Caco-2 (cell line): Measurements from ENCODE around the gene CLPTM1L. TPM values are rescaled to one million over a fixed set of nuclear protein-coding genes. Genes with fewer than 3 reads are reported as not detected.

Source experiments
- BruUV-seq: library from RNA; stranded (reverse); fragments of 400-500 nt; replicated peaks from 2 replicates; lab custom pipeline; 2021; lab: Mats Ljungman, UMichigan
- CTCF ChIA-PET: fragments of 300-600 bp; sonication (Branson Sonifier 250); formaldehyde crosslinking; loops from one replicate; lab custom pipeline; 2022; ENCODE audit warnings: antibody characterized with exemption; lab: Charles Lee
- POLR2A ChIA-PET: fragments of 300-600 bp; sonication (Branson Sonifier 250); formaldehyde crosslinking; loops from one replicate; lab custom pipeline; 2022; ENCODE audit warnings: antibody characterized with exemption; lab: Charles Lee
- DNase-seq, 2 experiments: peaks; one replicate each; pipeline versions ENCODE4 v3.0.0 to v3.0.0-alpha.2; 2020 to 2022
- H3K27me3 ChIP-seq: replicated peaks from 2 replicates; pipeline ENCODE4 v1.6.0; 2011; ENCODE audit warnings: low read length; ENCODE audit not compliant: control insufficient read depth, insufficient read depth
- H3K36me3 ChIP-seq: 2 replicates; pipeline ENCODE4 v1.5.1; 2011; ENCODE audit warnings: low read length; ENCODE audit not compliant: control insufficient read depth, insufficient read depth
- H3K4me1 ChIP-seq: fragments of 250-450 bp; sonication (Bioruptor Pico); 2 replicates; pipeline ENCODE4 v1.5.1; 2020; ENCODE audit warnings: mild to moderate bottlenecking
- H3K4me3 ChIP-seq: 2 replicates; pipeline ENCODE4 v1.5.1; 2011; ENCODE audit warnings: low read depth, mild to moderate bottlenecking, control low read depth, low read length
- H3K9me3 ChIP-seq: fragments of 250-450 bp; sonication (Bioruptor Pico); 2 replicates; pipeline ENCODE4 v1.5.1; 2020; ENCODE audit warnings: mild to moderate bottlenecking, moderate library complexity
- H3K27ac Mint-ChIP-seq: one replicate; pipeline ENCODE4 v1.8.0; 2022; ENCODE audit warnings: mixed read lengths; ENCODE audit not compliant: unreplicated experiment
- H3K27me3 Mint-ChIP-seq: one replicate; pipeline ENCODE4 v1.8.0; 2022; ENCODE audit warnings: mixed read lengths; ENCODE audit not compliant: insufficient read depth, unreplicated experiment
- H3K36me3 Mint-ChIP-seq: one replicate; pipeline ENCODE4 v1.8.0; 2022; ENCODE audit warnings: mild to moderate bottlenecking, mixed read lengths; ENCODE audit not compliant: insufficient read depth, unreplicated experiment
- H3K4me1 Mint-ChIP-seq: one replicate; pipeline ENCODE4 v1.8.0; 2022; ENCODE audit warnings: low read depth, mixed read lengths; ENCODE audit not compliant: unreplicated experiment
- H3K4me3 Mint-ChIP-seq: one replicate; pipeline ENCODE4 v1.8.0; 2022; ENCODE audit warnings: mild to moderate bottlenecking, moderate library complexity, mixed read lengths; ENCODE audit not compliant: unreplicated experiment
- H3K9me3 Mint-ChIP-seq: one replicate; pipeline ENCODE4 v1.8.0; 2022; ENCODE audit warnings: mixed read lengths; ENCODE audit not compliant: unreplicated experiment
- CTCF ChIP-seq, 2 experiments: fragments of 200-600 bp in 1 of 2; IDR thresholded peaks; 1 replicate in 1 of 2; 2 replicates in 1 of 2; pipeline versions ENCODE4 v1.5.1 to v1.8.0; 2011 to 2022; ENCODE audit warnings: antibody characterized with exemption in 1 of 2, control low read depth in 1 of 2, inconsistent platforms in 1 of 2, low read depth in 1 of 2, low read length in 1 of 2, mild to moderate bottlenecking in 1 of 2, moderate library complexity in 1 of 2; ENCODE audit not compliant: insufficient read depth in 1 of 2, severe bottlenecking in 1 of 2, unreplicated experiment in 1 of 2
- intact Hi-C: fragments of 100-400 bp; cut with micrococcal nuclease; formaldehyde crosslinking; loops from one replicate; pipeline ENCODE4 v1.10.0; 2022; ENCODE audit not compliant: unreplicated experiment
- total RNA-seq: library from RNA; stranded (reverse); gene quantifications from 2 replicates; pipeline ENCODE4 v1.2.3, GENCODE V29; 2022

The CLPTM1L gene
- total RNA-seq, 1 experiment from 2014 or later, result 114 TPM

- no peaks in the 10 kb centered on the region for H3K36me3 ChIP-seq
- Mint-ChIP-seq H3K4me3 (no peak overlapping the region), H3K27me3 (no peaks in the 10 kb centered on the region), H3K4me1 (no peaks in the 10 kb centered on the region), H3K36me3 (no peaks in the 10 kb centered on the region), H3K9me3 (no peaks in the 10 kb centered on the region), H3K27ac (no peak overlapping the region)
- no peak for DNase-seq
- H3K4me3 ChIP-seq, result no peak overlapping the region
- ChIA-PET CTCF (no interaction called here), POLR2A (no interaction called here)
- no peaks in the 10 kb centered on the region for H3K4me1 ChIP-seq
- intact Hi-C loops, result no loop called here
- H3K27me3 ChIP-seq, result no peaks in the 10 kb centered on the region
- no peaks in the 10 kb centered on the region for H3K9me3 ChIP-seq
- TF ChIP-seq CTCF (IDR thresholded peaks at IDR 0.05; ENCODE audit: insufficient read depth in 1 of 2, low read depth in 1 of 2, low read length in 1 of 2, severe bottlenecking in 1 of 2, unreplicated experiment in 1 of 2), result no peak
- BruUV-seq, result no TSS peak
Measured at GRCh38 chr5:1270933-1271914, 73.7 kb downstream of the CLPTM1L start.

DNA sequence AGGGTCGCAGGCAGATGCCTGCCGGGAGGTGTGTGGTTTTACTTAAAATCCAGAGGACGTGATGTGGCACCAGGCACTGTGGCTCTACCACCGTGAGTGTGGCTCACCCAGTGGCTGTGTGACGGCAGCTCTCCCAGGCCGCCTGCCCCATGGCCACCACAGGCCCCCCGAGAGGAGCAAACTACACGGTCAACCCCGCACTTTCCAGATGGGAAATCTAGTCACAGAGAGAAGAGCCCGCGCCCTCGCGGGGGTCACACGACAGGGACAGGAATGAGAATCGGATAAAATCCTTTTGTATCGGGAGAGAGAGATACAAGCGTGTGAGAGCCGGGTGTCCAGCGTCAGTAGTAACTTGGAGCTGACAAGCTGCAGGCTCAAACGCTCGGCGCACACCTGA is 74.5 kb downstream of the CLPTM1L start:
- TF ChIP-seq CTCF (IDR thresholded peaks at IDR 0.05; ENCODE audit: insufficient read depth in 1 of 2, low read depth in 1 of 2, low read length in 1 of 2, severe bottlenecking in 1 of 2, unreplicated experiment in 1 of 2), result no peak
- Histone ChIP-seq H3K4me3 (no peak overlapping the region), H3K9me3 (no peaks in the 10 kb centered on the region), H3K27me3 (no peaks in the 10 kb centered on the region), H3K36me3 (no peaks in the 10 kb centered on the region), H3K4me1 (no peaks in the 10 kb centered on the region)
- Mint-ChIP-seq H3K9me3 (no peaks in the 10 kb centered on the region), H3K4me1 (no peaks in the 10 kb centered on the region), H3K4me3 (no peak overlapping the region), H3K27ac (no peak overlapping the region), H3K27me3 (no peaks in the 10 kb centered on the region), H3K36me3 (no peaks in the 10 kb centered on the region)
- intact Hi-C loops, result no loop called here
- no peak for DNase-seq
- POLR2A ChIA-PET, result no interaction called here
- CTCF ChIA-PET, result no interaction called here
- BruUV-seq, result no TSS peak

DNA sequence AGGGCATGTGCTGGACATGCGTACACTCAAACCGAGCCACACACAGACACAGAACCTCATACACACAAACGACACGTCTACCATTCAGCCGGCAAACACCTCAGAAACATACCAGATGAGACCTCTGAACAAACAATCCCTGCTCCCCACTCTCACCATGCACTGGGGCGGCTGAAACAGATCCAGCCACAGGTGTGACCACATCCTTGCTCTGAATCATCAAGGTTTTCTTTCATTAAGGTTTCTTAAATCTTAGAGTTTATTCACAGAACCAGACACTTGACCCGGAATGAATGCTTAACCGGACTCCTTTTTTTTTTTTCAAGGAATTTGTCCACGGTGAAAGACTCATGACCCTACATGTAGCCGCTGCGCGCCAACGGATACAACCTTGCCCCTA is 76.2 kb downstream of the CLPTM1L start:
- POLR2A ChIA-PET, result no interaction called here
- no peaks in the 10 kb centered on the region for H3K27me3 Mint-ChIP-seq
- H3K36me3 Mint-ChIP-seq, result no peaks in the 10 kb centered on the region

More for the DNA sequence above, 76.2 kb downstream of the CLPTM1L start:
- no peaks in the 10 kb centered on the region for H3K27me3 ChIP-seq
- H3K4me3 ChIP-seq, result no peak overlapping the region
- no peaks in the 10 kb centered on the region for H3K36me3 ChIP-seq
- no peaks in the 10 kb centered on the region for H3K9me3 Mint-ChIP-seq
- no peaks in the 10 kb centered on the region for H3K4me1 ChIP-seq
- intact Hi-C loops, result no loop called here
- no peak for TF ChIP-seq CTCF (IDR thresholded peaks at IDR 0.05; ENCODE audit: insufficient read depth in 1 of 2, low read depth in 1 of 2, low read length in 1 of 2, severe bottlenecking in 1 of 2, unreplicated experiment in 1 of 2)
- H3K4me1 Mint-ChIP-seq, result no peaks in the 10 kb centered on the region
- no peak overlapping the region for H3K4me3 Mint-ChIP-seq
- no TSS peak for BruUV-seq
- DNase-seq, result no peak
- no peaks in the 10 kb centered on the region for H3K9me3 ChIP-seq
- CTCF ChIA-PET, result no interaction called here
- H3K27ac Mint-ChIP-seq, result no peak overlapping the region
